Measurements from ENCODE around the gene CYS1.
"Not testable (repeated sequence)": the region's sequence is repeated elsewhere in the genome, so short reads cannot be mapped to it uniquely, and the experiment has no call there.

The CYS1 gene

GRCh38 chr2:10028407-10028987 is 51.7 kb downstream of the CYS1 start:
- DNase-seq: no peak

GRCh38 chr2:10027660-10028330 is 52.4 kb downstream of the CYS1 start:
- no peak for DNase-seq

- no peak for DNase-seq
Observed at GRCh38 chr2:10026940-10027569, 53.2 kb downstream of the CYS1 start.

DNA sequence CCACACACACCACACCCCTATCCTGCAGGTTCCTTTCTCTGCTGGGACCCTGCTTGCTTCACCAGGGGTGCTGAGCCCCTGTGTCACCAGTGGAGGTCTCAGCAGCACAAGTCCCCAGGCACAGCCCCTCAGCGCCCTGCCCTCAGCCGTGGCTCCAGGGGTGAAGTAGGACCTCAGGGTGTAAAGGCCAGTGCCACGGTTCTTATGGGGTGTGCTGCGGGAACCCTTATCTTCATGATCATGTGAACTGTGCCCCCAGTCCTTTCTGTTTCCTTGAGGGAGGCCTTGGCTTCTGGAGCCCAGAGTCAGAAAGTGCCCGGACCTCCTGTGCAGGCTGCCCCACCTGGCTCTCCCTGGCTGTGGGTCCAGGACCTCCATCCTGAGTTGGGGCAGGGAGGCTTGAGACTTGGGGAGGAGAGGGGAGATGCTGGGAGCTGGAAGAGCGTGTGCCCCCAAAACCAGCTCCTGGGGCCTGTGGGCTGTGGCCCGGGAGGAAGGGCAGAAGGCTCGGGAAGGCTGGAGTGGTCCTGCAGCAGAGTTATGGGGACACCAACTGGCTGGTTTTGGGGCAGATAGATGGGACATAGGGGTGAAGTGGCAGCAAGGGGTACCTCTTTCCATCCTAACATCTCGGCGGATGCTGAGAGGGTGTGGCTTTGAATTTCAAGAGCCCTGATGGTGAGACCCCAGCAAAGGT is 57.1 kb downstream of the CYS1 start:
- no peak for DNase-seq

DNA sequence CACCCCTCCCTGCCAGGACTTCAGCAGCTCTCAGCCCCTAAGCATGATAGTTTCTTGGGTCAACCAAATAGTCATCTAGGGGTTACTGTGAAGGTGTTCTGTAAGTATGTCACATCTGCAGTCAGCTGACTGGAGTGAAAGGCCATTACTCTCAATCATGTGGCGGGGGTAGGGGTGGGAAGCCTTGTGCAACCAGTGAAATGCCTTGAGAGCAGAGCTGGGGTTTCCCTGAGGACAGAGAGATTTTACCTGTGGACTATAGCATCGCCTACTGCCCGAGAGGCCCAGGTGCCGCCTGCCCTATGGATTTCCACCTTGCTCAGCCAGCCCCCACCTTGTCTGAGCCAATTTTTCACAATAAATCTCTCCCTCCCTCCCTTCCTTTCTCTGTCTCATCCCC is 57.8 kb downstream of the CYS1 start:
- DNase-seq: no peak

DNA sequence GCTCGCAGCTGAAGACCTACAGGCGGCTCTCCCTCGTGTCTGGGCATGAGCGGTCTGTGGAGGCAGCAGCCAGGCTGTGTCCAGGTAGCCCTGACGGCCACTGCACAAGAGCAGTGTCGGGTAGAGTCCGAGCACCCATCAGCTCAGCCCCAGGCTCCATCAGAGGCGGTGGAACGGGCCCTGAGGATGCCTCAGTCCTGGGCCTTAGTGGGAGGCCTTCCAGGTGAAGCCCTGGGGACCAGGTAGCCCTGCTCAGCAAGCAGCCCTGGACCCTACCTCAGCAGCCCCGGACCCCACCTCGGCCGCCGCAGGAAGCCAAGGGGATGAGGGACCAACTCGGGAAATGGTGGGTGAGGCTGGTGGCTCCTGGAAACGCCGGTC is 58.2 kb downstream of the CYS1 start:
- DNase-seq: no peak

DNA sequence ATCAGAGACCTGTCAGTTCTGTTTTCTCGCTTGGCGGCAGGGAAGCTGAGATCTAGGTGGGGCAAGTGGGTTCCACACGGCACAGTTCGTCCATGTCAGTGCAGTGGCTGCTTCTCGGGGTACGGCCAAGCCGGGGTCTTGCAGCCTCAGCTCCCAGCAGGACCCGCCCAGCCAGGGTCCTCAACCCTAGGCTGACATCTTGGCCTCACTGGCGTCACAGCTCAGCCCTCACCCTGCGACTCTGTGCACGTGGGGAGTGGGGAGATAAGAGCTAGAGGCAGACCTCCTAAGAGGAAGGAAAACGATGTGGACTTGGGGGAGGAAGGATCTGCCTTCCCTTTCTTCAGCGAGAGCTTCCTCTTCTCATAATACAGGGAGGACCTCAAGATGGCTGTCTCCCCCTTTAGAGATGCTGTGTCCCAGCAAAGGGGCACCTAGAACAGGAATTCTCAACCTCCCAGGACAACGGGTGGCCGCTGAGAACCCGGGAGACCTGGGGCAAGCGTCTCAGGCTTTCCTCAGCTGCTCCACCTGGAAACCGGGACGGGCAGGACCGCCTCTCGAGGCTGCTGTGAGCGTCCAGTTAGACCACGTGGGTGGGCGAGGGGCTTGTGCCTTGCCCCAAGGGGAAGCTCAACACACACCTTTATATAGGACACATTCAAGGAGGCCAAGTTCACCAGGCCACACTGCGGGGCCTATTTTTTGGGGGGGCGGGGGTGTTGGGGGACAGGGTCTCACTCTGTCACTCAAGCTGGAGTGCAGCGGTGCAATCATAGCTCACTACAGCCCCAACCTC is 60.4 kb downstream of the CYS1 start:
- DNase-seq: no peak

DNA sequence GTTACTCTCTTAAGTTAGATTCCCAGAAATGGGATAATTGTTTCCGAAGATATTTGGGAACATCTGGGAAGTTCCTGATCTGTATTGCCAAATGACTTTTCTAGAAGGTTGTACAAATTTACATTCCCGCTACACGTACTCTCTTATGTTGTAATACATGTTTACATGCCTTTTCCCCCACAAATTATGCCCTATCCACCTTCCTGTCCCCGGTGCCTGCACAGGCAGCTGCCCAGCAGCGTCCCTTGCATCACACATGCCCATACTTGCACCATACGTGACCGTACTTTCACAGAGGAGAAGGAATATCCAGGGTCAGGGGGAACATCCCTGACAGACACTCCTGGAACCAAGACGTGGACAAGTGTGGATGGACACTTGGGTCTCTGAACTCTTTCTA is 61.0 kb downstream of the CYS1 start:
- DNase-seq: no peak

GRCh38 chr2:10017313-10017941 is 62.8 kb downstream of the CYS1 start:
- DNase-seq: no peak

DNA sequence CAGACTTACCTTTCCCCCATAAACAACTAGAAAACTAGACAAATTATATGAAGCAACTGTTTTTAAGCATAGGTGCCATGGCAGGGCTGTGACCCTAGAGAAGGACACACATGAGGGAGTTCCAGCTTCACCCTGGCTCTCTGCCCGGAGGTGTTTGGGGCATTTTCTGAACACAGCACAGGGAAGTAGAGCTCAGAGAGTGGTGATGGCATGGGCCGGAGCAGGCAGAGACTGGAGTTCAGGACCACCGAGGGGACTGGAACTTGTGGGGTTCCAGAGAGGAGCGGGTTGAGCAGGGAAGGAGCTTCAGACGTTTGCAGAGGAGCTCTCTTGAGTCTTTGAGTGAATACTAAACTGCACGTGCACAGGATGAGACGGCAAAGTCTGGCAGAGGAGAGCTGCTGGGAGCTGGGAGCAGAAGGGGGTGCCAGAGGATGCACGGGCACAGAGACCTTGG is 63.4 kb downstream of the CYS1 start:
- DNase-seq: no peak

- no peak for DNase-seq
Observed at GRCh38 chr2:10016001-10016801, 64.0 kb downstream of the CYS1 start.

DNA sequence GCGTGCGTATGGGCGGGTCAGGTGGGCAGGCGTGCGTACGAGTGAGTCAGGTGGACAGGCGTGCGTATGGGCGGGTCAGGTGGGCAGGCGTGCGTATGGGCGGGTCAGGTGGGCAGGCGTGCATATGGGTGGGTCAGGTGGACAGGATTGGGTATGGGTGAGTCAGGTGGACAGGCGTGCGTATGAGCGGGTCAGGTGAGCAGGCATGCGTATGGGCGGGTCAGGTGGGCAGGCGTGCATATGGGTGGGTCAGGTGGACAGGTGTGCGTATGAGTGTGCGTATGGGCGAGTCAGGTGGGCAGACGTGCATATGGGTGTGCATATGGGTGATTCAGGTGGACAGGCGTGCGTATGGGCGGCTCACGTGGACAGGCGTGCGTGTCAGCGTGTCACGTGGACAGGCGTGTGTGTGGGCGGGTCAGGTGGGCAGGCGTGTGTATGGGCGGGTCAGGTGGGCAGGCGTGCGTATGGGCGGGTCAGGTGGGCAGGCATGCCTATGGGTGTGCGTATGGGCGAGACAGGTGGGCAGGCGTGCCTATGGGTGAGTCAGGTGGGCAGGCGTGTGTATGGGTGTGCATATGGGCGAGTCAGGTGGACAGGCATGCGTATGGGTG is 64.7 kb downstream of the CYS1 start:
- not testable (repeated sequence) for DNase-seq

- no peak for DNase-seq
Observed at GRCh38 chr2:10014418-10015190, 65.6 kb downstream of the CYS1 start.

- not testable (repeated sequence) for DNase-seq
Observed at GRCh38 chr2:10013651-10014417, 66.4 kb downstream of the CYS1 start.

DNA sequence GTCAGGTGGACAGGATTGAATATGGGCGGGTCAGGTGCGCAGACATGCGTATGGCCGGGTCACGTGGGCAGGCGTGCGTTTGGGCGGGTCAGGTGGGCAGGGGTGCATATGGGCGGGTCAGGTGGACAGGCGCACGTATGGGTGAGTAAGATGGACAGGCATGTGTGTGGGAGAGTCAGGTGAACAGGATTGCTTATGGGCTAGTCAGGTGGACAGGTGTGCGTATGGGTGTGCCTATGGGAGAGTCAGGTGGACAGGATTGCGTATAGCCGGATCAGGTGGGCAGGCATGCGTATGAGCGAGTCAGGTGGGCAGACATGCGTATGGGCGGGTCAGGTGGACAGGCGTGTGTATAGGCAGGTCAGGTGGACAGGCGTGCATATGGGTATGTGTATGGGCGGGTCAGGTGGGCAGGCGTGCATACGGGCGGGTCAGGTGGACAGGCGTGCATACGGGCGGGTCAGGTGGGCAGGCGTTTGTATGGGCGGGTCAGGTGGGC is 67.2 kb downstream of the CYS1 start:
- DNase-seq: no peak

DNA sequence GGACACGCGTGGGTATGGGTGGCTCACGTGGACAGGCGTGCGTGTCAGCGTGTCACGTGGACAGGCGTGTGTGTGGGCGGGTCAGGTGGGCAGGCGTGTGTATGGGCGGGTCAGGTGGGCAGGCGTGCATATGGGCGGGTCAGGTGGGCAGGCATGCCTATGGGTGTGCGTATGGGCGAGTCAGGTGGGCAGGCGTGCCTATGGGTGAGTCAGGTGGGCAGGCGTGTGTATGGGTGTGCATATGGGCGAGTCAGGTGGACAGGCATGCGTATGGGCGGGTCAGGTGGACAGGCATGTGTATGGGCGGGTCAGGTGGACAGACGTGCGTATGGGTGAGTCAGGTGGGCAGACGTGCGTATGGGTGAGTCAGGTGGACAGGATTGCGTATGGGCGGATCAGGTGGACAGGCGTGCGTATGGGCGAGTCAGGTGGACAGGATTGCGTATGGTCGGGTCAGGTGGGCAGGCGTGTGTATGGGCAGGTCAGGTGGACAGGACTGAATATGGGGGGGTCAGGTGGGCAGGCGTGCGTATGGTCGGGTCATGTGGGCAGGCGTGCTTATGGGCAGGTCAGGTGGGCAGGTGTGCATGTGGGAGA is 67.7 kb downstream of the CYS1 start:
- not testable (repeated sequence) for DNase-seq

DNA sequence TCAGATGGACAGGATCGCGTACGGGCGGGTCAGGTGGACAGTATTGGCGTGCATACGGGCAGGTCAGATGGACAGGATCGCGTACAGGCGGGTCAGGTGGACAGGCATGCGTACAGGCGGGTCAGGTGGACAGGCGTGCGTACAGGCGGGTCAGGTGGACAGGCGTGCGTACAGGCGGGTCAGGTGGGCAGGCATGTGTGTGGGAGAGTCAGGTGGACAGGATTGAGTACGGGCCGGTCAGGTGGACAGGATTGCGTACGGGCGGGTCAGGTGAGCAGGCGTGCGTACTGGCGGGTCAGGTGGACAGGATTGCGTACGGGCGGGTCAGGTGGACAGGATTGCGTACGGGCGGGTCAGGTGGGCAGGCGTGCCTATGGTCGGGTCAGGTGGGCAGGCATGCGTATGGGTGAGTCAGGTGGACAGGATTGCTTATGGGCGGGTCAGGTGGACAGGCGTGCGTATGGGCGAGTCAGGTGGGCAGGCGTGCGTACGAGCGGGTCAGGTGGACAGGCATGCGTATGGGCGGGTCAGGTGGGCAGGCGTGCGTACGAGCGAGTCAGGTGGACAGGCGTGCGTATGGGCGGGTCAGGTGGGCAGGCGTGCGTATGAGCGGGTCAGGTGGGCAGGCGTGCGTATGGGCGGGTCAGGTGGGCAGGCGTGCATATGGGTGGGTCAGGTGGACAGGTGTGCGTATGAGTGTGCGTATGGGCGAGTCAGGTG is 68.4 kb downstream of the CYS1 start:
- DNase-seq: not testable (repeated sequence)
